DOHH2 (cell line): ENCODE results near the gene NPAS2.

ENCODE experiments used
- H3F3A ChIP-seq: fragments of 200-600 bp; sonication (generic), shearing (Covaris generic); 2 replicates; pipeline ENCODE4 v1.6.0; 2016; ENCODE audit warnings: antibody characterized with exemption, mild to moderate bottlenecking; ENCODE audit not compliant: control insufficient read depth, insufficient read depth
- H3K27ac ChIP-seq: fragments of 200-600 bp; sonication (generic); 2 replicates; pipeline ENCODE4 v1.5.1; 2014; ENCODE audit warnings: low read depth, mild to moderate bottlenecking, low read length, moderate library complexity
- H3K27me3 ChIP-seq: fragments of 200-600 bp; sonication (generic); 2 replicates; pipeline ENCODE4 v1.6.1; 2014; ENCODE audit warnings: mild to moderate bottlenecking, low read length, mixed read lengths; ENCODE audit not compliant: control insufficient read depth
- H3K36me3 ChIP-seq: fragments of 200-600 bp; sonication (generic); 2 replicates; pipeline ENCODE4 v1.6.1; 2014; ENCODE audit warnings: mild to moderate bottlenecking, low read length, moderate library complexity, mixed read lengths; ENCODE audit not compliant: control insufficient read depth
- H3K4me1 ChIP-seq: fragments of 200-600 bp; sonication (generic); 2 replicates; pipeline ENCODE4 v1.6.1; 2014; ENCODE audit warnings: mild to moderate bottlenecking, low read length, mixed read lengths; ENCODE audit not compliant: control insufficient read depth
- H3K4me2 ChIP-seq: fragments of 200-600 bp; sonication (generic); 2 replicates; pipeline ENCODE4 v1.6.0; 2014; ENCODE audit warnings: mild to moderate bottlenecking, low read length, moderate library complexity
- H3K4me3 ChIP-seq: fragments of 200-600 bp; sonication (generic); 2 replicates; pipeline ENCODE4 v1.5.1; 2014; ENCODE audit warnings: mild to moderate bottlenecking, low read length, mixed read lengths
- H3K79me2 ChIP-seq: fragments of 200-600 bp; sonication (generic); 2 replicates; pipeline ENCODE4 v1.6.1; 2014; ENCODE audit warnings: mild to moderate bottlenecking, low read length, mixed read lengths; ENCODE audit not compliant: control insufficient read depth
- H3K9me2 ChIP-seq: fragments of 200-600 bp; sonication (generic); replicated peaks from 2 replicates; pipeline ENCODE4 v1.6.1; 2014; ENCODE audit warnings: mild to moderate bottlenecking, low read length, mixed read lengths; ENCODE audit not compliant: control insufficient read depth
- H3K9me3 ChIP-seq: fragments of 200-600 bp; sonication (generic); 2 replicates; pipeline ENCODE4 v1.6.1; 2014; ENCODE audit warnings: antibody characterized with exemption, low read length, mixed read lengths; ENCODE audit not compliant: control insufficient read depth, insufficient read depth
- H4K20me1 ChIP-seq: fragments of 200-600 bp; sonication (generic); 2 replicates; pipeline ENCODE4 v1.6.0; 2014; ENCODE audit warnings: low read depth, mild to moderate bottlenecking, antibody characterized with exemption, low read length, moderate library complexity; ENCODE audit not compliant: control insufficient read depth, insufficient read depth
- EZH2phosphoT487 ChIP-seq: fragments of 200-600 bp; sonication (generic); IDR thresholded peaks from 2 replicates; pipeline ENCODE4 v1.6.1; 2017; ENCODE audit warnings: borderline replicate concordance, mild to moderate bottlenecking, antibody characterized with exemption, low read length, moderate library complexity, mixed read lengths
- TF ChIP-seq, protein P1 (sequence below): fragments of 200-600 bp; sonication (generic); IDR thresholded peaks from one replicate; pipeline ENCODE4 v1.5.1; 2014; ENCODE audit warnings: antibody characterized with exemption, mild to moderate bottlenecking, low read depth, low read length; ENCODE audit not compliant: poor library complexity, severe bottlenecking

Gene NPAS2

DNA sequence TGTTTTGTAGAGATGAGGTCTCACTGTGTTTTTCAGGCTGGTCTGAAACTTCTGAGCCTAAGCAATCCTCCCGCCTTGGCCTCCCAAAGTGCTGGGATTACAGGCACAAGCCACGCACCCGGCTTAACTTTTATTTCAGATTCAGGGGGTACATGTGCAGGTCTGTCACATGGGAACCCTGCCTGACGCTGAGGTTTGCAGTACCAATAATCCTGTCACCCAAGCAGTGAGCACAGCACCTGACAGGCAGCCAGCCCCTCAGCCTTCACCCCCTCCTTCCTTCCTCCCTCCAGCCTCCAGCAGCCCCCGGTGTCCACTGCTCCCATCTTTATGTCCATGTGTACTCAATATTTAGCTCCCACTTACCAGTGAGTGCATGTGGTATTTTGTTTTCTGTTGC is 136.1 kb downstream of the NPAS2 start:
- H3K27ac ChIP-seq: no peak overlapping the region
- no peaks in the 10 kb centered on the region for H3K36me3 ChIP-seq
- H3F3A ChIP-seq: no peaks in the 10 kb centered on the region
- peaks cover 2% of the 10 kb centered on the region; the same call in 1 of the 2 replicates for H3K27me3 ChIP-seq
- TF ChIP-seq, protein P1, sequence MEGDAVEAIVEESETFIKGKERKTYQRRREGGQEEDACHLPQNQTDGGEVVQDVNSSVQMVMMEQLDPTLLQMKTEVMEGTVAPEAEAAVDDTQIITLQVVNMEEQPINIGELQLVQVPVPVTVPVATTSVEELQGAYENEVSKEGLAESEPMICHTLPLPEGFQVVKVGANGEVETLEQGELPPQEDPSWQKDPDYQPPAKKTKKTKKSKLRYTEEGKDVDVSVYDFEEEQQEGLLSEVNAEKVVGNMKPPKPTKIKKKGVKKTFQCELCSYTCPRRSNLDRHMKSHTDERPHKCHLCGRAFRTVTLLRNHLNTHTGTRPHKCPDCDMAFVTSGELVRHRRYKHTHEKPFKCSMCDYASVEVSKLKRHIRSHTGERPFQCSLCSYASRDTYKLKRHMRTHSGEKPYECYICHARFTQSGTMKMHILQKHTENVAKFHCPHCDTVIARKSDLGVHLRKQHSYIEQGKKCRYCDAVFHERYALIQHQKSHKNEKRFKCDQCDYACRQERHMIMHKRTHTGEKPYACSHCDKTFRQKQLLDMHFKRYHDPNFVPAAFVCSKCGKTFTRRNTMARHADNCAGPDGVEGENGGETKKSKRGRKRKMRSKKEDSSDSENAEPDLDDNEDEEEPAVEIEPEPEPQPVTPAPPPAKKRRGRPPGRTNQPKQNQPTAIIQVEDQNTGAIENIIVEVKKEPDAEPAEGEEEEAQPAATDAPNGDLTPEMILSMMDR: no peak
- TF ChIP-seq EZH2phosphoT487: no peak
- no peak overlapping the region for H3K4me3 ChIP-seq
- no peaks in the 10 kb centered on the region for H3K4me1 ChIP-seq
- no peaks in the 10 kb centered on the region for H3K79me2 ChIP-seq
- no peaks in the 10 kb centered on the region for H4K20me1 ChIP-seq
- H3K9me3 ChIP-seq: no peaks in the 10 kb centered on the region
- H3K9me2 ChIP-seq: no peaks in the 10 kb centered on the region
- no peak overlapping the region for H3K4me2 ChIP-seq

GRCh38 chr2:100957996-100958653 is 138.2 kb downstream of the NPAS2 start:
- H3K27ac ChIP-seq: no peak overlapping the region
- no peak overlapping the region for H3K4me2 ChIP-seq
- peaks cover 2% of the 10 kb centered on the region; the same call in 1 of the 2 replicates for H3K27me3 ChIP-seq

GRCh38 chr2:100959225-100959880 is 139.4 kb downstream of the NPAS2 start:
- no peak for TF ChIP-seq EZH2phosphoT487
- TF ChIP-seq, protein P1: no peak
- no peaks in the 10 kb centered on the region for H4K20me1 ChIP-seq
- no peaks in the 10 kb centered on the region for H3F3A ChIP-seq
- no peaks in the 10 kb centered on the region for H3K9me3 ChIP-seq
- H3K36me3 ChIP-seq: no peaks in the 10 kb centered on the region
- H3K4me1 ChIP-seq: no peaks in the 10 kb centered on the region
- no peak overlapping the region for H3K4me3 ChIP-seq
- H3K27ac ChIP-seq: no peak overlapping the region
- no peaks in the 10 kb centered on the region for H3K9me2 ChIP-seq
- no peak overlapping the region for H3K4me2 ChIP-seq
- peaks cover 2% of the 10 kb centered on the region; the same call in 1 of the 2 replicates for H3K27me3 ChIP-seq
- H3K79me2 ChIP-seq: no peaks in the 10 kb centered on the region

More at GRCh38 chr2:100957996-100958653, 138.2 kb downstream of the NPAS2 start:
- Histone ChIP-seq H3K36me3 (no peaks in the 10 kb centered on the region), H4K20me1 (no peaks in the 10 kb centered on the region), H3K9me3 (no peaks in the 10 kb centered on the region), H3K4me1 (no peaks in the 10 kb centered on the region), H3K79me2 (no peaks in the 10 kb centered on the region), H3K9me2 (no peaks in the 10 kb centered on the region), H3K4me3 (no peak overlapping the region), H3F3A (no peaks in the 10 kb centered on the region)
- no peak for TF ChIP-seq EZH2phosphoT487
- TF ChIP-seq, protein P1: no peak
